ENCODE results near the gene FRA10AC1.

GRCh38 chr10:93751124-93751523, 48.7 kb upstream of the FRA10AC1 start:
- TF ChIP-seq POLR2A (IDR thresholded peaks at IDR 0.05) = no peak
- no peak for TF ChIP-seq CTCF (IDR thresholded peaks at IDR 0.05)

Data from Peyer's patch (tissue), 4 donors.